IPS-18a (cell line): Measurements from ENCODE around the gene NEK5.

Experiments used
- H3K27ac ChIP-seq: one replicate; pipeline ENCODE4 v1.5.1; 2013; ENCODE audit warnings: low read length
- H3K27me3 ChIP-seq: one replicate; pipeline ENCODE4 v1.6.1; 2013; ENCODE audit warnings: mild to moderate bottlenecking, low read length; ENCODE audit not compliant: control insufficient read depth, insufficient read depth
- H3K36me3 ChIP-seq: one replicate; pipeline ENCODE4 v1.6.1; 2013; ENCODE audit warnings: low read depth, low read length; ENCODE audit not compliant: control insufficient read depth
- H3K4me1 ChIP-seq: one replicate; pipeline ENCODE4 v1.6.1; 2013; ENCODE audit warnings: low read depth, low read length; ENCODE audit not compliant: control insufficient read depth
- H3K4me3 ChIP-seq: one replicate; pipeline ENCODE4 v1.5.1; 2013; ENCODE audit warnings: low read length
- H3K9ac ChIP-seq: one replicate; pipeline ENCODE4 v1.6.1; 2013; ENCODE audit warnings: mild to moderate bottlenecking, low read length, moderate library complexity
- H3K9me3 ChIP-seq: one replicate; pipeline ENCODE4 v1.6.1; 2013; ENCODE audit warnings: low read depth, low read length; ENCODE audit not compliant: control insufficient read depth

The NEK5 gene

DNA sequence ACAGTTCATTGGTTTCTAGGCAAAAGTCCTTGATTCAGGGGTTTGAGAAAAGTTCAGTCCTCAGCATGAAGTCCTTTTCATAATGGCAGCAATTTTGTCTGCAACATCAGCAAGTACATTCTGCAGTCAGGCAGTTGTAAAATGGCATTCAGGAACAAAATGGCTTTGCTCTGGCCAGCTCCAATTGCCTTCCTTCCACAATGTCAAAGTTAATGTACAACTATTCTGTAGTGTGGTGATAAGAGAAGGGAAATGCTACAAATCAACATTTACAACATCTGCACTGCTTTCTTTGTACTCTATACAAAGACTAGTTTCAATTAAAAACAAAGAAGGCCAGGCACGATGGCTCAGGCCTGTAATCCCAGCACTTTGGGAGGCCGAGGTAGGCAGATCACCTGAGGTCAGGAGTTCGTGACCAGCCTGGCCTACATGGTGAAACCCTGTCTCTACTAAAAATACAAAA is 32.3 kb upstream of the NEK5 start:
- Histone ChIP-seq H3K36me3 (no peaks in the 10 kb centered on the region), H3K9me3 (no peaks in the 10 kb centered on the region), H3K27ac (no peak overlapping the region), H3K4me3 (no peak overlapping the region), H3K4me1 (peaks cover 15% of the 10 kb centered on the region), H3K9ac (no peak overlapping the region), H3K27me3 (peaks cover 22% of the 10 kb centered on the region)

DNA sequence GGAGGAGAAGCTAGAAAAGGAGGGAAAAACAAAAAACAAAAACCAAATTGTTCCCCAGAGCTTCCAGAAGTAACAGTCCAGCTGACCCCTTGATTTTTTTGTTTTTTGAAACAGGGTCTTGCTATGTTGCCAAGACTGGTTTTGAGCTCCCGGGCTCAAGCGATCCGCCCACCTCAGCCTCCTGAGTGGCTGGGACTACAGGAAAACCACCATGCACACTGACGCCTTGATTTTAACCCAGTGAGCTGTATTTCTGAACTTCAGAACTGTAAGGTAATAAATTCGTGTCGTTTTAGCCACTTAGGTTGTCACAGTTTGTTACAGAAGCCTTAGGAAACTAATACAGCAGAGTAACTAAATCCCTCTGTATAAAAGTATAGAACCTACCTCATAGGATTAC is 31.6 kb upstream of the NEK5 start:
- Histone ChIP-seq H3K9ac (no peak overlapping the region), H3K4me1 (peaks cover 15% of the 10 kb centered on the region), H3K9me3 (no peaks in the 10 kb centered on the region), H3K27me3 (peaks cover 22% of the 10 kb centered on the region), H3K4me3 (no peak overlapping the region), H3K36me3 (no peaks in the 10 kb centered on the region), H3K27ac (no peak overlapping the region)

DNA sequence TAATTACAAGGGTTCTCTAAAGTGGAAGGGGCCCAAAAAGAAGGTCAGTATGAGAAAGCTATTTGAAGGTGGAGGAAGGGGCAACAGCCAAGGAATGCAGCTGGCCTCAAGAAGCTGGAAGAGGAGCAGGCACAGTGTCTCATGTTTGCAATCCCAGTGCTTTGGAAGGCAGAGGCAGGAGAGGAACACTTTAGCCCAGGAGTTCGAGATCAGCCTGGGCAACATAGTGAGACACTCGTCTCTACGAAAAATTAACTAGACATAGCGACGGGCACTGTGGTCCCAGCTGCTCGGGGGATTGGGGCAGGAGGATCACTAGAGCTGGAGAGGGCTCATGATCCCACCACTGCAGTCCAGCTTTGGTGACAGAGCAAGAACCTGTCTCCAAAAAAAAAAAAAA is 31.2 kb upstream of the NEK5 start:
- H3K27ac ChIP-seq, result no peak overlapping the region
- no peaks in the 10 kb centered on the region for H3K9me3 ChIP-seq
- peaks cover 22% of the 10 kb centered on the region for H3K27me3 ChIP-seq
- peaks cover 15% of the 10 kb centered on the region for H3K4me1 ChIP-seq
- H3K9ac ChIP-seq, result no peak overlapping the region
- H3K4me3 ChIP-seq, result no peak overlapping the region
- no peaks in the 10 kb centered on the region for H3K36me3 ChIP-seq

DNA sequence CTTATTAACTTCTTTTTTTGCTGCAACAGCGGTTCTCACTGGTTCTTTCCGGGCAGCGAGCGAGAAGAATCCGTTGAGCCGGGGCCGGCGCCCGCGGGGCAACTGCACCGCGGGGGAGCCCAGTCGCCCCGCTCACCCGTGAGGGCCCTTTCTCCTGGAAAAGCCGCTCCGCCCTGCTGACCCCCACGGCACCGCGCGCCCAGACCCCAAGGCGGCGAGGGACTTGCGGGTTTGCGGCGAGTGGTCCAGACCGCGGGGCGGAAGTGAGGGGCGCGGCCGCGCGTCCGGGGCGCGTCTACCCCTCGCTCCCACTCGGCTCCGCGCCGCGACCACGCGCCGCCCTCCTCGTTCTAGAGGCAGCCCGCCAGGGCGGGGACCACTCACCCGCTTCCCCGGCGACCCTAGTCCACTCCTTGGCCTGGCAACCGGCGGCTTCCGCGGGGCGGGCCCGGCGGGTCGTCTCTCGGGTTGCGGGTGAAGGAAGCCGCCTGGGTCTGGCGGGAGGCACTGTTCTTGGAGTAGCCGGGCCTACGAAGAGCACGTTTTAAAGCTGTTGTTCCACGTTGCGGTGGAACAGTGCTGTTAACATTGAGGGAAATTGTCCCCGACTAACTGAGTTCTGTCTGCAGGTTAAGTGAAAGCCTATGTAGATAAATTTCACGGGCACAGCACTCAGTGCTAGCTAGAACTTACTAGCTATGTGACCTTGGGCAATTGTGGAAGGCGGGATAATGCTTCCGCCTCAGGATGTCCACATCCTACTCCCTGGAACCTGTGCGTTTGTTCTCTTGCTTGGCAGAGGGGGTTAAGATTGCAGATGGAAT is 30.5 kb upstream of the NEK5 start, which contains the start of gene NEK3:
NEK3 (minus strand) TSS at position 439 of the 824 bp plus-strand sequence. CDS start 3,406 bp downstream, outside the sequence.
- Histone ChIP-seq H3K4me1 (peaks cover 15% of the 10 kb centered on the region), H3K4me3 (peak within 1 kb of the TSS; percentile 79), H3K36me3 (no peaks in the 10 kb centered on the region), H3K9ac (peak within 1 kb of the TSS; percentile 65), H3K27ac (no peak within 1 kb of the TSS), H3K27me3 (peaks cover 22% of the 10 kb centered on the region), H3K9me3 (no peaks in the 10 kb centered on the region)

DNA sequence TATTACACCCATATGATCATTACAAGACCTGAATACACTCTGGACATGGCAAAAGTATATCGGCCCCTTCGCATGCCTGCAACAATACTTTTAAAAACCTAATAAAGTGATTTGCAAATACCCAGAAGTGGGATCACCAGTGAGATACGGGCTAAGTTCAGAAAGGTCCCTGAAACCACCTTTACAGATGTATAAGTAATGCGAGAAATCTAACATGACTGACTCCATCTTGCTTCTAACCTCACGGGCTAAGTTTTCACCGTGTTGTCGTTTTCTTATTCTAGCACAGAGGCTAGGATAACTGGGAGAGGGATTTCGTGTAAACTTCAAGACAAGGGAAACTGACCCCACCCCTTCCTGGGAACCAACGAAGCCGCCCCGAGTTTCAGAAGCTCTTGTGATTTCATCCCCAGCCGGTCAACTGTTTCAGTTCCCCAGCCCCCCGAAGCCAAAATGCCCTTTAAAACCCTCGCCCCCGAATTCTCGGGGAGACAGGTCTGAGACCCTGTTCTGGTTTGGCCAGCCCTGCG is 29.8 kb upstream of the NEK5 start:
- Histone ChIP-seq H3K27ac (no peak overlapping the region), H3K27me3 (peaks cover 22% of the 10 kb centered on the region)

DNA sequence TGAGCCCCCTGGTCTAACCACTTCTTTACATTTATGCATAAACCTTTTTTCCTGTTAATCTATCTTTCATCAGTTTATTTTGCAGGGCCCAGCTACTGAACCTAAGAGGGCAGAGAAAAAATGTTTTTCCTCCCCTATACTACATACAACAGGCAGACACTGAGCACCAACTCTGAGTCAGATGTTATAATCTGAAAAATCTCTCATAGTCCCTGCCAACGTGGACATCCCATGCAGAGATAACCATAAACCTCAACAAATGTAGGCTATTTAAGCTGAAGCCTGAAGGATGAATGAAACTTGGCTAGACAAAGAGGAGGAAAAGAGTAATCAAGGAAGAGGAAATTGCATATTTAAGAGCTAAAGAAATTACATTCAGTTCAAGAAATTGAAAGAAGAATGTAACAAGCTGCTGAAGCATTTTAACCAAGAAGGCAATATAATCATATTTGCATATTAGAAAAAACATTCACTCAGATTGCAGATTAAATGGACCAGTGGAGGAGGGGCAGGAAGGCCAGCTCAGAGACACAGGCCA is 27.9 kb upstream of the NEK5 start:
- H3K9me3 ChIP-seq, result no peaks in the 10 kb centered on the region
- peaks cover 15% of the 10 kb centered on the region for H3K4me1 ChIP-seq
- no peak overlapping the region for H3K27ac ChIP-seq
- H3K9ac ChIP-seq, result no peak overlapping the region
- H3K27me3 ChIP-seq, result peaks cover 22% of the 10 kb centered on the region
- H3K4me3 ChIP-seq, result no peak overlapping the region
- peaks cover 3% of the 10 kb centered on the region for H3K36me3 ChIP-seq

More for the DNA sequence above, 29.8 kb upstream of the NEK5 start:
- peak overlapping the region; percentile 65 for H3K9ac ChIP-seq
- H3K36me3 ChIP-seq, result no peaks in the 10 kb centered on the region
- peak overlapping the region; percentile 79 for H3K4me3 ChIP-seq
- no peaks in the 10 kb centered on the region for H3K9me3 ChIP-seq
- peaks cover 15% of the 10 kb centered on the region for H3K4me1 ChIP-seq

DNA sequence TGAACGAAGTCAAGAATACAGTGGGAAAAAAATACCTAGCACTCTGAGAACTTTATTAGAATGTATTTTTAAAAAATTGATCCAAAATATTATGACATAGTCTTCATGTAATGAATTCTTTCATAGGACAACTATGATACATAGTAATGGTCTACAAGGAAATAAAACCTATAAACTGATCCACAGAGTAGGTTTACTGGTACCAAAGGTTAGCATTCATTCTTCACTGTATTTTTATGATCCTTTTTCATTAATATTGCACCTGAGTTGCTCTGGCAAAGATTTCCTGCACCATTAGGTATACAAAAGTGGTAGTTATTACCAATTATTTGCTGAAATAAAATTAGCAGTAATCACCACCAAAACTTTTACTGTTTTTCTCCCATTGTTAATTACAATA is 26.3 kb upstream of the NEK5 start:
- Histone ChIP-seq H3K36me3 (peaks cover 13% of the 10 kb centered on the region), H3K27ac (no peak overlapping the region), H3K4me3 (no peak overlapping the region), H3K27me3 (peaks cover 17% of the 10 kb centered on the region), H3K9ac (no peak overlapping the region), H3K9me3 (no peaks in the 10 kb centered on the region), H3K4me1 (peaks cover 15% of the 10 kb centered on the region)

DNA sequence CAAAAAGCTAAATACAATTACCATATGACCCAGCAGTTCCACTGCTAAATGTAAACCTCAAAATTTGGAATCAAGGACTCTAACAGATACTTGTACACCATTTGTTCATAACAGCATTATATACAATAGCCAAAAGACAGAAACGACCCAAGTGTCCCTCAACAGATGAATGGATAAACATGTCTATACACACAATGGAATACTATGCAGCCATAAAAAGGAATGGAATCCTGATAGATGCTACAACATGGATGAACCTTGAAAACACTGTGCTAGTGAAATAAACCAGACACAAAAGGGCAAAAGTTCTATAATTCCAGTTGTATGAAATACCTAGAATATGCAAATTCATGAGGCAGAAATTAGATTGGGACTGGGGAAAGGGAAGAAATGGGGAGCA is 18.4 kb upstream of the NEK5 start:
- Histone ChIP-seq H3K27ac (no peak overlapping the region), H3K9me3 (no peaks in the 10 kb centered on the region), H3K36me3 (peaks cover 13% of the 10 kb centered on the region), H3K4me3 (no peak overlapping the region), H3K9ac (no peak overlapping the region), H3K4me1 (no peaks in the 10 kb centered on the region), H3K27me3 (no peaks in the 10 kb centered on the region)

DNA sequence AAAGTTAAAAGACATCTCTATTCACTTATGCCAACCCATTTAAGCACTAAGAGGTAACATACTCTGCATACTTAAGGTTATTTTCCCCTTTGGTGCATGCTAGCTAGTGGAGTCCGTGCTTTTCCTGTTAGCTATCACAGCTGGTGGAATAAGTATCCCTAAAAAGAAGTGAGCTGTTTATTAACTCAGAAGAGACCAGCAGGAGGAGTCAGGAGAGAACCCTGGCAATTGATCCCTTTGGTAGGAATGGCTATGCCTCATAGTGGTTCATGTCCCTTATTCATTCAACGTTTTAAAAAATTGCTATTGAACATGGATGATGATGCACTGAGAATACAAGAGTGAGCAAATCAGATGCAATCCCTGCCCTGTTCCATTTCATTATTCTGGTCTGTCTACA is 12.4 kb upstream of the NEK5 start:
- no peak overlapping the region for H3K4me3 ChIP-seq

DNA sequence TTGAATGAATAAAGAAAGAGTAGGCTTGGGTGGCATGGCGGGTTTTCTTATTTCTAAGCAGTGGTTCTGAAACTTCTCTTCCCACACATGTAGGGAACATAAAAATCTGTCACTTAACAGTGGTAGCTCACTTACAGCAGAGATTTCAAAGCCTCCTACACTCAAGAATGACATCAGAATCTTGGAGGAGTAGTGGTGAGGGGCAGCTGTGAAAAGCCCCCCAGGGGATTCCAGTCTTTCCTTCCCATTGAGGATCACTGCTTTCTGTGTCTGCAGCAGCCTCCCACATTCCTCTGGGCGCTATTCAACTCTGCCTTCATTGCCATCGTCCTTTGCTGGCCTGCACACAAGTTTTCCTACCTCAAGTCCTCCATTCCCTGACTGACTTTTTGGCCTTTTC is 8.6 kb upstream of the NEK5 start:
- Histone ChIP-seq H3K9me3 (no peaks in the 10 kb centered on the region), H3K27me3 (no peaks in the 10 kb centered on the region), H3K4me3 (no peak overlapping the region), H3K36me3 (peaks cover 12% of the 10 kb centered on the region), H3K9ac (no peak overlapping the region), H3K27ac (no peak overlapping the region), H3K4me1 (no peaks in the 10 kb centered on the region)

More for the DNA sequence above, 12.4 kb upstream of the NEK5 start:
- Histone ChIP-seq H3K27me3 (no peaks in the 10 kb centered on the region), H3K36me3 (no peaks in the 10 kb centered on the region), H3K4me1 (no peaks in the 10 kb centered on the region), H3K27ac (no peak overlapping the region), H3K9ac (no peak overlapping the region), H3K9me3 (no peaks in the 10 kb centered on the region)

DNA sequence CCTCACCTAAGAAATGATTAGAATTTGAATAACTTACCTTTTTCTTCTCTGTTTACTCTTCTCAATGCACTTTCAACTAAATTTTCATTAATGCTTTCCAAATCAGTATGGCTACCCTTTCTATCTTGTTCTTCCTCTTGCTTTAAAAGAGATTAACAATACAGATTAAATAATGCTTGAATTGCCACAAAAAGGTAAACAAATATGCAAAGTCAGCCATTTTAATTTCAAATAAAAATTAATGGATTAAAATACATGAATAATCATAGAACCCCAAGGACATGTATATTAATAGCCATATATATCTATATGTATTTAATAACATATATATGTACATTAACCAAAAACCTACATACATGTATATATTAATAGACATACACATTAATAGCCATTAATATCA is 7.9 kb upstream of the NEK5 start:
- Histone ChIP-seq H3K4me1 (no peaks in the 10 kb centered on the region), H3K9me3 (no peaks in the 10 kb centered on the region), H3K36me3 (peaks cover 12% of the 10 kb centered on the region), H3K27me3 (no peaks in the 10 kb centered on the region), H3K4me3 (no peak overlapping the region), H3K9ac (no peak overlapping the region), H3K27ac (no peak overlapping the region)
